Panc1 (cell line): Measurements from ENCODE around the gene SLC34A1. TPM values are rescaled to one million over a fixed set of nuclear protein-coding genes. Genes with fewer than 3 reads are reported as not detected.
A peak's percentile ranks its signal among the peaks of the same experiment; 100 is the strongest.

Experiments used
- ATAC-seq: fragments of 200-7000 bp; cut with Tn5 transposase; 2 replicates; pipeline ENCODE4 v1.9.1; 2020; ENCODE audit warnings: mild to moderate bottlenecking, moderate library complexity
- BruUV-seq: library from RNA; stranded (reverse); fragments of 400-500 nt; replicated peaks from 2 replicates; lab custom pipeline; 2021; lab: Mats Ljungman, UMichigan
- CTCF ChIA-PET: fragments of 300-600 bp; sonication (Branson Sonifier 250); formaldehyde crosslinking; loops from one replicate; lab custom pipeline; 2022; ENCODE audit warnings: antibody characterized with exemption; lab: Charles Lee
- POLR2A ChIA-PET: fragments of 300-600 bp; sonication (Branson Sonifier 250); formaldehyde crosslinking; loops from one replicate; lab custom pipeline; 2022; ENCODE audit warnings: antibody characterized with exemption; lab: Charles Lee
- DNase-seq: peaks from one replicate; pipeline ENCODE4 v3.0.0-alpha.2; 2010; ENCODE audit warnings: low read depth, low spot score
- H3K27ac ChIP-seq: 2 replicates; pipeline ENCODE4 v1.5.1; 2011; ENCODE audit warnings: mild to moderate bottlenecking, low read length, inconsistent platforms
- H3K27me3 ChIP-seq: fragments of 200-500 bp; sonication (Bioruptor generic); 2 replicates; pipeline ENCODE4 v1.6.0; 2014; ENCODE audit warnings: low read length, inconsistent platforms; ENCODE audit not compliant: control insufficient read depth, insufficient read depth
- H3K36me3 ChIP-seq: fragments of 200-500 bp; sonication (Bioruptor generic); 2 replicates; pipeline ENCODE4 v1.5.1; 2014; ENCODE audit warnings: inconsistent platforms, mild to moderate bottlenecking, low read length, moderate library complexity; ENCODE audit not compliant: control insufficient read depth, insufficient read depth
- H3K4me1 ChIP-seq: 2 replicates; pipeline ENCODE4 v1.5.1; 2011; ENCODE audit warnings: inconsistent platforms, mild to moderate bottlenecking, low read length, moderate library complexity; ENCODE audit not compliant: control insufficient read depth, insufficient read depth
- H3K4me3 ChIP-seq, 2 experiments: 2 replicates each; pipeline ENCODE4 v1.5.1; 2011 to 2012; ENCODE audit warnings: low read depth in 2 of 2, low read length in 2 of 2, mild to moderate bottlenecking in 2 of 2, inconsistent platforms in 1 of 2, moderate library complexity in 1 of 2
- H3K9me3 ChIP-seq: fragments of 200-500 bp; sonication (Bioruptor generic); 2 replicates; pipeline ENCODE4 v1.5.1; 2014; ENCODE audit warnings: low read depth, mild to moderate bottlenecking, inconsistent platforms, low read length, moderate library complexity; ENCODE audit not compliant: control insufficient read depth, insufficient read depth
- POLR2AphosphoS5 ChIP-seq: IDR thresholded peaks from 2 replicates; pipeline ENCODE4 v1.6.1; 2012; ENCODE audit warnings: mild to moderate bottlenecking, low read depth, low read length, moderate library complexity
- SIN3A ChIP-seq: IDR thresholded peaks from 2 replicates; pipeline ENCODE4 v1.6.1; 2012; ENCODE audit warnings: low read depth, mild to moderate bottlenecking, low read length, moderate library complexity, borderline replicate concordance; ENCODE audit not compliant: insufficient read depth
- TCF7L2 ChIP-seq: IDR thresholded peaks from 2 replicates; pipeline ENCODE4 v1.6.1; 2011; ENCODE audit warnings: mild to moderate bottlenecking, low read depth, low read length, inconsistent platforms
- in situ Hi-C: cut with HindIII; loops from 2 replicates; pipeline ENCODE4 v1.10.0; 2016; ENCODE audit warnings: low sequenced_read_pairs, low pct_unique_long_range_greater_than_20kb
- intact Hi-C: fragments of 100-400 bp; cut with micrococcal nuclease; formaldehyde crosslinking; loops from one replicate; pipeline ENCODE4 v1.10.0; 2022; ENCODE audit not compliant: unreplicated experiment
- total RNA-seq: library from RNA; stranded (reverse); gene quantifications from one replicate; pipeline ENCODE4 v1.2.1, GENCODE V29; 2021; ENCODE audit not compliant: unreplicated experiment
- TF ChIP-seq, protein P1 (sequence below): fragments of 450-650 bp; IDR thresholded peaks from 2 replicates; pipeline ENCODE4 v1.5.1; 2017; ENCODE audit warnings: mild to moderate bottlenecking
- TF ChIP-seq, protein P2 (sequence below), 2 experiments: IDR thresholded peaks; 2 replicates each; pipeline ENCODE4 v1.6.1; 2011 to 2012; ENCODE audit warnings: low read depth in 2 of 2, control low read depth in 1 of 2, low read length in 1 of 2, mild to moderate bottlenecking in 1 of 2, moderate library complexity in 1 of 2; ENCODE audit not compliant: insufficient read depth in 1 of 2

The SLC34A1 gene
- total RNA-seq, 1 experiment from 2014 or later: not detected

DNA sequence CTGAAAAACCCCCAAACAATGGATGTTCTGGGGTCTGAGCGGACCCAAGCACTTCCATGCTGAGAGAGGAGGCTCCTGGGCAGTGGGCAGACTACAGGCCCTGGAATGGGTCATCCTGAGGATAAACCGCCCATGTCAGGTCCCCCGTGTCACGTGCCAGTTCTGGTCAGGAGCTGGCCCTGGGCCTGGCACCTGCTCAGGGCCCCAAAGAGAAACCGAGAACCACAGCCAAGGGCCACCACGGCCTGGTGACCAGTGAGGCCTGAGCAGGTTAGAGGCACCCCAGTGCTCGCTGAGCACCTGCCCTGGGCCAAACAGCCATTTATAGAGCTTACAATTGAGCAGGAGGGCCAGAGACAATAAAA lies 48.6 kb upstream of the SLC34A1 start:
- no peaks in the 10 kb centered on the region for H3K9me3 ChIP-seq
- no peaks in the 10 kb centered on the region for H3K4me1 ChIP-seq
- H3K4me3 ChIP-seq: no peak overlapping the region
- H3K36me3 ChIP-seq: peaks cover 10% of the 10 kb centered on the region
- H3K27me3 ChIP-seq: no peaks in the 10 kb centered on the region
- intact Hi-C loops (no loop called here), in situ Hi-C loops (no loop called here)
- ATAC-seq (no peak), DNase-seq (no peak)
- no TSS peak for BruUV-seq
- POLR2A ChIA-PET: interaction anchor here (1.0 kb wide), 1 partner anchor 47 kb away, joined by 3 read pairs; no protein-coding TSS in a partner anchor
- CTCF ChIA-PET: interaction anchor here (1.0 kb wide), 1 partner anchor 26 kb away, joined by 4 read pairs; no protein-coding TSS in a partner anchor
- no peak overlapping the region for H3K27ac ChIP-seq
- TF ChIP-seq SIN3A: no peak
- TF ChIP-seq POLR2AphosphoS5: no peak
- no peak for TF ChIP-seq TCF7L2
- TF ChIP-seq, protein P1, sequence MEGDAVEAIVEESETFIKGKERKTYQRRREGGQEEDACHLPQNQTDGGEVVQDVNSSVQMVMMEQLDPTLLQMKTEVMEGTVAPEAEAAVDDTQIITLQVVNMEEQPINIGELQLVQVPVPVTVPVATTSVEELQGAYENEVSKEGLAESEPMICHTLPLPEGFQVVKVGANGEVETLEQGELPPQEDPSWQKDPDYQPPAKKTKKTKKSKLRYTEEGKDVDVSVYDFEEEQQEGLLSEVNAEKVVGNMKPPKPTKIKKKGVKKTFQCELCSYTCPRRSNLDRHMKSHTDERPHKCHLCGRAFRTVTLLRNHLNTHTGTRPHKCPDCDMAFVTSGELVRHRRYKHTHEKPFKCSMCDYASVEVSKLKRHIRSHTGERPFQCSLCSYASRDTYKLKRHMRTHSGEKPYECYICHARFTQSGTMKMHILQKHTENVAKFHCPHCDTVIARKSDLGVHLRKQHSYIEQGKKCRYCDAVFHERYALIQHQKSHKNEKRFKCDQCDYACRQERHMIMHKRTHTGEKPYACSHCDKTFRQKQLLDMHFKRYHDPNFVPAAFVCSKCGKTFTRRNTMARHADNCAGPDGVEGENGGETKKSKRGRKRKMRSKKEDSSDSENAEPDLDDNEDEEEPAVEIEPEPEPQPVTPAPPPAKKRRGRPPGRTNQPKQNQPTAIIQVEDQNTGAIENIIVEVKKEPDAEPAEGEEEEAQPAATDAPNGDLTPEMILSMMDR: no peak
- TF ChIP-seq, protein P2, sequence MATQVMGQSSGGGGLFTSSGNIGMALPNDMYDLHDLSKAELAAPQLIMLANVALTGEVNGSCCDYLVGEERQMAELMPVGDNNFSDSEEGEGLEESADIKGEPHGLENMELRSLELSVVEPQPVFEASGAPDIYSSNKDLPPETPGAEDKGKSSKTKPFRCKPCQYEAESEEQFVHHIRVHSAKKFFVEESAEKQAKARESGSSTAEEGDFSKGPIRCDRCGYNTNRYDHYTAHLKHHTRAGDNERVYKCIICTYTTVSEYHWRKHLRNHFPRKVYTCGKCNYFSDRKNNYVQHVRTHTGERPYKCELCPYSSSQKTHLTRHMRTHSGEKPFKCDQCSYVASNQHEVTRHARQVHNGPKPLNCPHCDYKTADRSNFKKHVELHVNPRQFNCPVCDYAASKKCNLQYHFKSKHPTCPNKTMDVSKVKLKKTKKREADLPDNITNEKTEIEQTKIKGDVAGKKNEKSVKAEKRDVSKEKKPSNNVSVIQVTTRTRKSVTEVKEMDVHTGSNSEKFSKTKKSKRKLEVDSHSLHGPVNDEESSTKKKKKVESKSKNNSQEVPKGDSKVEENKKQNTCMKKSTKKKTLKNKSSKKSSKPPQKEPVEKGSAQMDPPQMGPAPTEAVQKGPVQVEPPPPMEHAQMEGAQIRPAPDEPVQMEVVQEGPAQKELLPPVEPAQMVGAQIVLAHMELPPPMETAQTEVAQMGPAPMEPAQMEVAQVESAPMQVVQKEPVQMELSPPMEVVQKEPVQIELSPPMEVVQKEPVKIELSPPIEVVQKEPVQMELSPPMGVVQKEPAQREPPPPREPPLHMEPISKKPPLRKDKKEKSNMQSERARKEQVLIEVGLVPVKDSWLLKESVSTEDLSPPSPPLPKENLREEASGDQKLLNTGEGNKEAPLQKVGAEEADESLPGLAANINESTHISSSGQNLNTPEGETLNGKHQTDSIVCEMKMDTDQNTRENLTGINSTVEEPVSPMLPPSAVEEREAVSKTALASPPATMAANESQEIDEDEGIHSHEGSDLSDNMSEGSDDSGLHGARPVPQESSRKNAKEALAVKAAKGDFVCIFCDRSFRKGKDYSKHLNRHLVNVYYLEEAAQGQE (IDR thresholded peaks at IDR 0.05; ENCODE audit: insufficient read depth in 1 of 2, low read depth in 2 of 2, low read length in 1 of 2): no peak

DNA sequence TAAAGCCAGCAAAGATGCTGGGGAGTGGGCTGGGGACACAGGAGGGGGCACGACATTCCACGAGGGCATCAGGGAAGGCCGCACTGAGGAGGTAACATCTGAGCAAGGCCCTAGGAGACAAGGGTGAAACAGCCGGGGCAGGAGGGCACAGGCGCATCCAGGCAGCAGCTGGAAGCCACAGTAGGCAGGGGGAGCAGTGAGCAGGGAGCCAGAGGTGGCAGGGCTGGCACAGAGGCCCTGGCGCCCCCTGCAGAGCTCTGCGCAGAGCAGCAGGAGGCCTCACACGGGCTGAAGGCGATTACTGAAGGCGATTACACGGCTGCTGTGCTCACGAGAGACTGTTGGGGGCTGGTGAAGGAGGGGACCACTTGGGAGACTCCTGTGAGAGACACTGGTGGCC lies 48.1 kb upstream of the SLC34A1 start:
- DNase-seq: no peak
- in situ Hi-C loops: no loop called here
- Histone ChIP-seq H3K9me3 (no peaks in the 10 kb centered on the region), H3K27me3 (no peaks in the 10 kb centered on the region), H3K36me3 (peaks cover 10% of the 10 kb centered on the region), H3K4me3 (no peak overlapping the region), H3K27ac (no peak overlapping the region), H3K4me1 (no peaks in the 10 kb centered on the region)
- BruUV-seq: no TSS peak
- ATAC-seq: peak; percentile 85
- intact Hi-C loops: no loop called here
- ChIA-PET CTCF (interaction anchor here (0.6 to 1.0 kb wide), 2 partner anchors 26 to 249 kb away, joined by 3 to 4 read pairs; partner anchors contain the start of gene FGFR4), POLR2A (interaction anchor here (1.0 kb wide), 1 partner anchor 47 kb away, joined by 3 read pairs; no protein-coding TSS in a partner anchor)
- no peak for TF ChIP-seq TCF7L2
